ACC112 (cell line): Measurements from ENCODE around the gene CD300LF.

Experiments used
- H2AFZ ChIP-seq: fragments of 200-600 bp; sonication (generic); one replicate; pipeline ENCODE4 v1.6.0; 2017; ENCODE audit warnings: antibody characterized with exemption, low read length; ENCODE audit not compliant: unreplicated experiment
- H3K27ac ChIP-seq: fragments of 200-600 bp; sonication (generic); 2 replicates; pipeline ENCODE4 v1.5.1; 2014; ENCODE audit warnings: low read depth, mild to moderate bottlenecking, antibody characterized with exemption, low read length, moderate library complexity
- H3K27me3 ChIP-seq: fragments of 200-600 bp; sonication (generic); 2 replicates; pipeline ENCODE4 v1.6.1; 2014; ENCODE audit warnings: mild to moderate bottlenecking, antibody characterized with exemption, low read length, moderate library complexity, mixed read lengths; ENCODE audit not compliant: insufficient read depth
- H3K36me3 ChIP-seq: fragments of 200-600 bp; sonication (generic); 2 replicates; pipeline ENCODE4 v1.6.1; 2016; ENCODE audit warnings: mild to moderate bottlenecking, antibody characterized with exemption, low read length, moderate library complexity, mixed read lengths; ENCODE audit not compliant: insufficient read depth
- H3K4me1 ChIP-seq: fragments of 200-600 bp; sonication (generic); one replicate; pipeline ENCODE4 v1.6.1; 2016; ENCODE audit warnings: low read length, mixed read lengths; ENCODE audit not compliant: insufficient read depth, unreplicated experiment, control insufficient read depth
- H3K4me3 ChIP-seq: fragments of 200-600 bp; sonication (generic); 2 replicates; pipeline ENCODE4 v1.5.1; 2014; ENCODE audit warnings: mild to moderate bottlenecking, low read depth, low read length
- H3K79me2 ChIP-seq: fragments of 200-600 bp; sonication (generic); one replicate; pipeline ENCODE4 v1.6.0; 2016; ENCODE audit warnings: low read length; ENCODE audit not compliant: control insufficient read depth, unreplicated experiment, insufficient read depth

CD300LF gene

GRCh38 chr17:74712756-74713155 is at the start of gene CD300LF:
Gene CD300LF (minus strand): TSS chr17:74712923. CDS start chr17:74712866, 57 bp downstream.
- Histone ChIP-seq H3K27me3 (peaks cover 38% of the 10 kb centered on the region), H3K36me3 (no peaks in the 10 kb centered on the region), H3K4me1 (no peaks in the 10 kb centered on the region), H3K27ac (no peak within 1 kb of the TSS), H2AFZ (no peak within 1 kb of the TSS), H3K4me3 (no peak within 1 kb of the TSS), H3K79me2 (no peaks in the 10 kb centered on the region)

- H3K4me1 ChIP-seq, result peaks cover 25% of the 10 kb centered on the region
- no peak overlapping the region for H2AFZ ChIP-seq
- H3K27me3 ChIP-seq, result no peaks in the 10 kb centered on the region
- H3K36me3 ChIP-seq, result no peaks in the 10 kb centered on the region
- no peaks in the 10 kb centered on the region for H3K79me2 ChIP-seq
- no peak overlapping the region for H3K4me3 ChIP-seq
- no peak overlapping the region for H3K27ac ChIP-seq
These were observed 49.2 kb upstream of the CD300LF start for GRCh38 chr17:74761931-74762330.

GRCh38 chr17:74761419-74761818 is 48.7 kb upstream of the CD300LF start:
- H3K79me2 ChIP-seq, result no peaks in the 10 kb centered on the region
- H3K27me3 ChIP-seq, result no peaks in the 10 kb centered on the region
- H3K4me3 ChIP-seq, result no peak overlapping the region
- H3K27ac ChIP-seq, result no peak overlapping the region
- no peaks in the 10 kb centered on the region for H3K36me3 ChIP-seq
- H3K4me1 ChIP-seq, result peaks cover 25% of the 10 kb centered on the region
- H2AFZ ChIP-seq, result no peak overlapping the region

- Histone ChIP-seq H3K36me3 (no peaks in the 10 kb centered on the region), H3K4me3 (no peak overlapping the region), H2AFZ (no peak overlapping the region), H3K79me2 (no peaks in the 10 kb centered on the region), H3K27me3 (no peaks in the 10 kb centered on the region), H3K4me1 (peaks cover 25% of the 10 kb centered on the region), H3K27ac (no peak overlapping the region)
These were observed 47.8 kb upstream of the CD300LF start for GRCh38 chr17:74760404-74761105.

GRCh38 chr17:74759941-74760340 is 47.2 kb upstream of the CD300LF start:
- Histone ChIP-seq H3K27ac (no peak overlapping the region), H3K4me1 (peaks cover 25% of the 10 kb centered on the region), H3K36me3 (no peaks in the 10 kb centered on the region), H3K79me2 (no peaks in the 10 kb centered on the region), H3K4me3 (no peak overlapping the region), H2AFZ (no peak overlapping the region), H3K27me3 (no peaks in the 10 kb centered on the region)

GRCh38 chr17:74759243-74759801 is 46.6 kb upstream of the CD300LF start:
- H3K36me3 ChIP-seq, result no peaks in the 10 kb centered on the region
- no peak overlapping the region for H3K27ac ChIP-seq
- H3K4me1 ChIP-seq, result peaks cover 25% of the 10 kb centered on the region
- H3K4me3 ChIP-seq, result no peak overlapping the region
- H3K79me2 ChIP-seq, result no peaks in the 10 kb centered on the region
- H2AFZ ChIP-seq, result no peak overlapping the region
- H3K27me3 ChIP-seq, result no peaks in the 10 kb centered on the region

- Histone ChIP-seq H3K27me3 (no peaks in the 10 kb centered on the region), H2AFZ (no peak overlapping the region), H3K27ac (no peak overlapping the region), H3K79me2 (no peaks in the 10 kb centered on the region), H3K4me1 (peaks cover 25% of the 10 kb centered on the region), H3K4me3 (no peak overlapping the region), H3K36me3 (no peaks in the 10 kb centered on the region)
These were observed 46.1 kb upstream of the CD300LF start for GRCh38 chr17:74758848-74759168.

GRCh38 chr17:74757931-74758847 is 45.5 kb upstream of the CD300LF start:
- Histone ChIP-seq H3K36me3 (no peaks in the 10 kb centered on the region), H3K79me2 (no peaks in the 10 kb centered on the region), H3K4me3 (no peak overlapping the region), H3K27me3 (no peaks in the 10 kb centered on the region), H3K27ac (no peak overlapping the region), H3K4me1 (peaks cover 25% of the 10 kb centered on the region), H2AFZ (no peak overlapping the region)

GRCh38 chr17:74757502-74757901 is 44.8 kb upstream of the CD300LF start:
- no peak overlapping the region for H3K4me3 ChIP-seq
- H3K79me2 ChIP-seq, result no peaks in the 10 kb centered on the region
- no peaks in the 10 kb centered on the region for H3K27me3 ChIP-seq
- no peak overlapping the region for H2AFZ ChIP-seq
- H3K27ac ChIP-seq, result no peak overlapping the region
- H3K4me1 ChIP-seq, result peaks cover 25% of the 10 kb centered on the region
- no peaks in the 10 kb centered on the region for H3K36me3 ChIP-seq

- Histone ChIP-seq H3K4me1 (peaks cover 25% of the 10 kb centered on the region), H3K27ac (no peak overlapping the region), H3K27me3 (no peaks in the 10 kb centered on the region), H2AFZ (no peak overlapping the region), H3K4me3 (no peak overlapping the region), H3K79me2 (no peaks in the 10 kb centered on the region), H3K36me3 (no peaks in the 10 kb centered on the region)
These were observed 44.2 kb upstream of the CD300LF start for GRCh38 chr17:74756891-74757290.
